ENCODE results near the gene CD302.
"Not testable (repeated sequence)": the region's sequence is repeated elsewhere in the genome, so short reads cannot be mapped to it uniquely, and the experiment has no call there.

Gene CD302

GRCh38 chr2:159793326-159793725 lies 4.7 kb downstream of the CD302 start:
- no peak for DNase-seq (ENCODE audit: low read depth)

- no peak for DNase-seq (ENCODE audit: low read depth)
Observed at GRCh38 chr2:159792599-159792998, 5.4 kb downstream of the CD302 start.

- no peak for DNase-seq (ENCODE audit: low read depth)
Observed at GRCh38 chr2:159792036-159792435, 6.0 kb downstream of the CD302 start.

- DNase-seq (ENCODE audit: low read depth), result no peak
Observed at GRCh38 chr2:159790323-159790722, 7.7 kb downstream of the CD302 start.

GRCh38 chr2:159788253-159788652 lies 9.8 kb downstream of the CD302 start:
- DNase-seq (ENCODE audit: low read depth), result no peak

GRCh38 chr2:159787647-159788046 lies 10.4 kb downstream of the CD302 start:
- not testable (repeated sequence) for DNase-seq (ENCODE audit: low read depth)

- DNase-seq (ENCODE audit: low read depth), result no peak
Observed at GRCh38 chr2:159786938-159787337, 11.1 kb downstream of the CD302 start.

- DNase-seq (ENCODE audit: low read depth), result no peak
Observed at GRCh38 chr2:159785195-159785594, 12.8 kb downstream of the CD302 start.

GRCh38 chr2:159784744-159785143 lies 13.3 kb downstream of the CD302 start:
- DNase-seq (ENCODE audit: low read depth), result not testable (repeated sequence)

GRCh38 chr2:159783556-159783955 lies 14.5 kb downstream of the CD302 start:
- DNase-seq (ENCODE audit: low read depth), result no peak

- no peak for DNase-seq (ENCODE audit: low read depth)
Observed at GRCh38 chr2:159776321-159776720, 21.7 kb downstream of the CD302 start.

- DNase-seq (ENCODE audit: low read depth), result no peak
Observed at GRCh38 chr2:159775021-159775420, 23.0 kb downstream of the CD302 start.

- DNase-seq (ENCODE audit: low read depth), result no peak
Observed at GRCh38 chr2:159774370-159774990, 23.5 kb downstream of the CD302 start.

- DNase-seq (ENCODE audit: low read depth), result no peak
Observed at GRCh38 chr2:159773886-159774285, 24.1 kb downstream of the CD302 start.

GRCh38 chr2:159773426-159773825 lies 24.6 kb downstream of the CD302 start:
- no peak for DNase-seq (ENCODE audit: low read depth)

GRCh38 chr2:159769147-159769546 lies 28.9 kb downstream of the CD302 start:
- no peak for DNase-seq (ENCODE audit: low read depth)

GRCh38 chr2:159762075-159762474 lies 35.9 kb downstream of the CD302 start:
- DNase-seq (ENCODE audit: low read depth), result no peak

- DNase-seq (ENCODE audit: low read depth), result no peak
Observed at GRCh38 chr2:159760326-159760725, 37.7 kb downstream of the CD302 start.

GRCh38 chr2:159759577-159759976 lies 38.4 kb downstream of the CD302 start:
- no peak for DNase-seq (ENCODE audit: low read depth)

GRCh38 chr2:159758686-159759085 lies 39.3 kb downstream of the CD302 start:
- no peak for DNase-seq (ENCODE audit: low read depth)

- no peak for DNase-seq (ENCODE audit: low read depth)
Observed at GRCh38 chr2:159758239-159758638, 39.8 kb downstream of the CD302 start.

GRCh38 chr2:159755788-159756187 lies 42.2 kb downstream of the CD302 start:
- DNase-seq (ENCODE audit: low read depth), result peak; percentile 17

GRCh38 chr2:159755014-159755413 lies 43.0 kb downstream of the CD302 start:
- no peak for DNase-seq (ENCODE audit: low read depth)

- no peak for DNase-seq (ENCODE audit: low read depth)
Observed at GRCh38 chr2:159753797-159754196, 44.2 kb downstream of the CD302 start.

- DNase-seq (ENCODE audit: low read depth), result no peak
Observed at GRCh38 chr2:159750873-159751272, 47.1 kb downstream of the CD302 start.
